ENCODE measurements around the gene GCLM.

The GCLM gene

GRCh38 chr1:93837961-93838360 is 71.3 kb downstream of the GCLM start:
- no peak for TF ChIP-seq CTCF (IDR thresholded peaks at IDR 0.05)
- no peaks in the 10 kb centered on the region for H3K27me3 ChIP-seq (ENCODE audit: control insufficient read depth, insufficient read depth, low read length)
- H3K79me2 ChIP-seq, result no peaks in the 10 kb centered on the region
- H3K4me2 ChIP-seq (ENCODE audit: low read length), result no peak overlapping the region
- no peaks in the 10 kb centered on the region for H3K9me3 ChIP-seq (ENCODE audit: control insufficient read depth, low read length)
- no peak overlapping the region for H2AFZ ChIP-seq
- H3K27ac ChIP-seq, result no peak overlapping the region
- no peak overlapping the region for H3K9ac ChIP-seq
- no peaks in the 10 kb centered on the region for H3K4me1 ChIP-seq
- no peak overlapping the region for H3K4me3 ChIP-seq (ENCODE audit: low read depth, low read length)
- H3K36me3 ChIP-seq (ENCODE audit: control insufficient read depth, insufficient read depth, low read length), result no peaks in the 10 kb centered on the region

All from parathyroid adenoma (tissue), 2 donors.